ENCODE data around the gene BABAM2. TPM values are rescaled to one million over a fixed set of nuclear protein-coding genes. Genes with fewer than 3 reads are reported as not detected.

The BABAM2 gene
- total RNA-seq, 1 donor from 2014 or later, result 43.5 TPM

DNA sequence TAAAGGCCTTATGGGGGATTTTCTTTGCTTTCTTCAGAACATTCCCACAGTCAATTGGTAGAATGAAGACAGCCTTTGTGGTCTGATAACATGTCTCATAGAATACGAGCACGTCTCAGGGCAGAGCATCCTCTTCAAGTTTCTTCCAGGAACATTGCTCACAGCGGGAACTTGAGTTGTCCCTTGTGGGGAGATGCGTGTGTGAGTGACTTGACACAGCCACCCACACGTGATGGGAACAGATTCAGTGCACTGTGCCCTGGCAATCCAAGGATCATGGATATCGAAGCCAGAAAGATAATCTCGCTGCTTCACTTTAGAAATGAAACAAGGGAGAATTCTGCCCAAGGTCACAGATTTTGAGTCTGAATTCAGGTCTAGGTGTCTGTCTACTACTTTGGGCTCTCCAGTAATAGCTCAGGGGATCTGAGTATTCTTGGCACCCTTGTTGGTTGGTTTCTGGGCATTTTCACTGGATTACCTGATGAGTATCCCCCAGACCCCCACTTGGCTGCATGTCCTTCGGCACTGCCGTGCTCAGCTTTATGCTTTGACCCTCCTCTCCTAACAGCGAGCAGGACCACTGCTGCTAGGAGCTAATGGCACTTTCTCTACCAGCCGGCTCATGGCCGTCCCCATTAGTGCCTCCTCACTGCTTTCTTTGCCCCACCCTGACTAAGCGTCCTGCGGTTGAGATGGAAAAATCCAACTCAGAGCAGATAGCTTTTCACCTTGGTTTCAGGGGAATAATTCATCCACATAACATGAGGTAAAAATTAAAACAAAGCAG is 426.2 kb downstream of the BABAM2 start:
- Mint-ChIP-seq H3K4me3 (no peak overlapping the region), H3K9me3 (no peaks in the 10 kb centered on the region), H3K27ac (no peak overlapping the region), H3K36me3 (no peaks in the 10 kb centered on the region), H3K4me1 (peaks cover under 1% of the 10 kb centered on the region), H3K27me3 (ENCODE audit: low read depth) (no peaks in the 10 kb centered on the region)
- no peak for DNase-seq (ENCODE audit: low spot score in 2 of 2, unreplicated experiment in 2 of 2)
- TF ChIP-seq, protein P1, sequence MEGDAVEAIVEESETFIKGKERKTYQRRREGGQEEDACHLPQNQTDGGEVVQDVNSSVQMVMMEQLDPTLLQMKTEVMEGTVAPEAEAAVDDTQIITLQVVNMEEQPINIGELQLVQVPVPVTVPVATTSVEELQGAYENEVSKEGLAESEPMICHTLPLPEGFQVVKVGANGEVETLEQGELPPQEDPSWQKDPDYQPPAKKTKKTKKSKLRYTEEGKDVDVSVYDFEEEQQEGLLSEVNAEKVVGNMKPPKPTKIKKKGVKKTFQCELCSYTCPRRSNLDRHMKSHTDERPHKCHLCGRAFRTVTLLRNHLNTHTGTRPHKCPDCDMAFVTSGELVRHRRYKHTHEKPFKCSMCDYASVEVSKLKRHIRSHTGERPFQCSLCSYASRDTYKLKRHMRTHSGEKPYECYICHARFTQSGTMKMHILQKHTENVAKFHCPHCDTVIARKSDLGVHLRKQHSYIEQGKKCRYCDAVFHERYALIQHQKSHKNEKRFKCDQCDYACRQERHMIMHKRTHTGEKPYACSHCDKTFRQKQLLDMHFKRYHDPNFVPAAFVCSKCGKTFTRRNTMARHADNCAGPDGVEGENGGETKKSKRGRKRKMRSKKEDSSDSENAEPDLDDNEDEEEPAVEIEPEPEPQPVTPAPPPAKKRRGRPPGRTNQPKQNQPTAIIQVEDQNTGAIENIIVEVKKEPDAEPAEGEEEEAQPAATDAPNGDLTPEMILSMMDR (IDR thresholded peaks at IDR 0.05; ENCODE audit: unreplicated experiment), result no peak

DNA sequence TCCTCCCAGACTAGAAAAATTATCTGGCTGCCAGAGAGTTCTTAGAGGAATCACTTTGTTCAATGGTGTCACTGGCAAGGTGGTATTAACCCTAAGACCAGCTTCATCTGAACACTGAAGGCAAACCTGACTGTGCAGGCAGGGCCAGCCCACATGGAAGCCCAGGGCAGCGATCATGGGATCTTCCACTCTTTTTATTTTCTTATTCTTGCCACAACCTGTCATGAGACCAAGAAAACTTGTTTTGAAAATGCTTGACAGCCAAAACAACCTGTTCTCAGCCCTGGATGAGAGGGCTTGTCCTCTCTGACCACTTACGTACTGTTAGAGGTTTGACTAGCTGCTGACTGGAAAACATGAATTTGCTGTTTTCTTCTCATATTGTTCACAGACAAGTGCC is 426.9 kb downstream of the BABAM2 start:
- Mint-ChIP-seq H3K9me3 (no peaks in the 10 kb centered on the region), H3K4me3 (no peak overlapping the region), H3K27me3 (ENCODE audit: low read depth) (no peaks in the 10 kb centered on the region), H3K36me3 (no peaks in the 10 kb centered on the region), H3K4me1 (no peaks in the 10 kb centered on the region), H3K27ac (no peak overlapping the region)
- TF ChIP-seq, protein P1 (IDR thresholded peaks at IDR 0.05; ENCODE audit: unreplicated experiment), result no peak
- DNase-seq (ENCODE audit: low spot score in 2 of 2, unreplicated experiment in 2 of 2), result no peak

DNA sequence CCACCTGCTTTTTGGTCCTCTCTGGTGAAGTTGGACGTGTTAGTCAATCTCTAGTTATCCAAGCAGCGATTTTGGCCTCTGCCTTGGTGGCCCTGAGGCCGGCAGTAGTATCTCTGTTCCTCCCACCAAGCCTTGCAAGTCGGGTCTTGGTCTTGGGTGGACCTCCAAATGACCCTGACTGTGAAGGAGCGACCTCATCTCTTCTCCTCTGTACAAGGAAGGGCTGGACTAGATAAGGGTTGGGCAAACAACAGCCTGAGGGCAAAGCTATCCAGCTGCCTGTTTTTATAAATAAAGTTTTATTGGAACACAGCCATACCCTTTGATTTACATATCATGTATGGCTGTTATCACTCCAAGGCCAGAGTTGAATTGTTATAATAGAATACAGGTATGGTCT is 427.5 kb downstream of the BABAM2 start:
- H3K27me3 Mint-ChIP-seq (ENCODE audit: low read depth), result no peaks in the 10 kb centered on the region
- no peaks in the 10 kb centered on the region for H3K9me3 Mint-ChIP-seq
- DNase-seq (ENCODE audit: low spot score in 2 of 2, unreplicated experiment in 2 of 2), result no peak
- H3K36me3 Mint-ChIP-seq, result no peaks in the 10 kb centered on the region
- H3K4me1 Mint-ChIP-seq, result peaks cover 3% of the 10 kb centered on the region
- H3K4me3 Mint-ChIP-seq, result no peak overlapping the region
- TF ChIP-seq, protein P1 (IDR thresholded peaks at IDR 0.05; ENCODE audit: unreplicated experiment), result no peak
- no peak overlapping the region for H3K27ac Mint-ChIP-seq

DNA sequence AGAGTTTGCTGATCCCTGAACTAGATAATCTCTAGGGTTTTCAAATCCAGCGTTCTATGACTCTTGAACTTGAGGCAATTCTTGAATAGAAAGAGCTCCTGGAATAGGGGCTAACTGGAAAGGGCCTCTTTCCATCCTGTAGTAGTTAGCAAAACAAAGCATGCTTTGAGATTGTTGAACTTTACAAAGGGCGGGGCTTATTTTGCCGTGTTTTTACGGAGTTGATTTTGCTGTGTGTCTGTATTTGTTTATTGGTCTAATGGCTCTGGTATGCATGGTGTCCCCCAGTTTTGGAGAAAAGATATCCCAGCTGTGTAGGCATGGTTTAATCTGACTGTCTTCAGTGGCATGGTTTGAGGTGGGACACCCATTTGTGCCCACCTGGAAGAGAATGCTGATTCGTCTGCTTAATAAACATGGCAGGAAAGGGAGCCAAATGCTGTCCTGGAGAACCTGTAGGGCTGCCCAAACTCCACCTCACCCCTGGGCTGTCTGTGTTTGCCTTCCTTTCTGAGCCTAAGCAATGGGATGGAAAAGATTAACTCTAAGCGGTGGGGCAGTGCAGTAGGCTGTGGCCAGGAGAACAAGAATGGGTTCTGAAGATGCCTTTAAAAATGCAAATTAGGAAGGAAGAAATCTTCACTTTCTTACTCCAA is 428.1 kb downstream of the BABAM2 start:
- Mint-ChIP-seq H3K9me3 (no peaks in the 10 kb centered on the region), H3K4me3 (no peak overlapping the region), H3K27ac (no peak overlapping the region), H3K4me1 (peaks cover 5% of the 10 kb centered on the region), H3K27me3 (ENCODE audit: low read depth) (no peaks in the 10 kb centered on the region), H3K36me3 (no peaks in the 10 kb centered on the region)
- DNase-seq (ENCODE audit: low spot score in 2 of 2, unreplicated experiment in 2 of 2), result no peak
- TF ChIP-seq, protein P1 (IDR thresholded peaks at IDR 0.05; ENCODE audit: unreplicated experiment), result no peak

DNA sequence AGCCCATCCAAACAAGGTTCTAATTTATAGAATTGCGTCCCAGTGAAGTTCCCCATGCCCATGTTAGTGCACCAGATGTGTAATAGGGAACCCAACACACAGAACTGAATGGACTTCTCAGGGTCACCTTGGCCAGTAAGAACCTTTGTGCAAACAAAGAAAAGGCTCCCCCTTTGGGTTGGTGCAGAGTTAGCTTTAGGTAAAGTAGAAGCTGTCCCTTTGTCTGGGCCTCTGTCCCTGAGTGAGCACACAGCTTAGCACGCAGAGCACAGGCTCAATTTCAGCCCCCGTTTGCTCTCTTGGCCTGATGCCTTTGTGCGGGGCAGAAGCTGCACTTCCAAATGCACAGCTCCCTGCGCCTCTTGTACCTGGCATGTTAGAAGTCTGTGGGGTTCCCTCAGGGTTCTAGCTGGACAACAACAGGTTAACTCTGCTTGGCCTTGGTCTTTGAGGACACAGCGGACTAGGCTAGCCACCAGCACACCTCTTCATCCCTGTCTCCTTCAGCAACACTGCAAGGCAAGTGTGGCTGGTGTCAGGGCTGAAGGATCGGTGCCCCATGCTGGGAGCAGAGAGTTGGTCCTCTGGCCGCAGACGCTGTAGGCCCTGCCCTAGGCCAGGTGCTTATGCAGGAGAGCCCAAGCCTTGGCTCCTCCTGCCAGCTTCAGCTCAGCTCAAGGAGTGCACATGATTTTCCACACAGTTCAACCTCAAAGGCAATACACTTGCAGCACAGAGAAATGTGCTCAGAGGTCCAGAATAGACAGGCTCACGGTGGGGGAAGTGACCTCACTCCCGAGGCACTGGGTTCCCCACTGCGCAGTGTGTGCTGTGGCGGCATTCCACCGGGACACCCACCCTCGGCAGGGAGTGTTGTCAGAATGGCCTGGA is 428.8 kb downstream of the BABAM2 start:
- no peak for DNase-seq (ENCODE audit: low spot score in 2 of 2, unreplicated experiment in 2 of 2)
- TF ChIP-seq, protein P1 (IDR thresholded peaks at IDR 0.05; ENCODE audit: unreplicated experiment), result no peak
- Mint-ChIP-seq H3K4me1 (peaks cover 5% of the 10 kb centered on the region), H3K36me3 (no peaks in the 10 kb centered on the region), H3K27ac (no peak overlapping the region), H3K9me3 (no peaks in the 10 kb centered on the region), H3K4me3 (no peak overlapping the region), H3K27me3 (ENCODE audit: low read depth) (no peaks in the 10 kb centered on the region)

Data from mesothelial cell of epicardium (in vitro differentiated cells).